SIG-M5 (cell line): ENCODE results near the gene ZNF792.
"Not testable (repeated sequence)": the region's sequence is repeated elsewhere in the genome, so short reads cannot be mapped to it uniquely, and the experiment has no call there.

Experiments used
- DNase-seq: peaks from one replicate; lab custom pipeline; 2025; lab: John Stamatoyannopoulos, UW

Gene ZNF792

DNA sequence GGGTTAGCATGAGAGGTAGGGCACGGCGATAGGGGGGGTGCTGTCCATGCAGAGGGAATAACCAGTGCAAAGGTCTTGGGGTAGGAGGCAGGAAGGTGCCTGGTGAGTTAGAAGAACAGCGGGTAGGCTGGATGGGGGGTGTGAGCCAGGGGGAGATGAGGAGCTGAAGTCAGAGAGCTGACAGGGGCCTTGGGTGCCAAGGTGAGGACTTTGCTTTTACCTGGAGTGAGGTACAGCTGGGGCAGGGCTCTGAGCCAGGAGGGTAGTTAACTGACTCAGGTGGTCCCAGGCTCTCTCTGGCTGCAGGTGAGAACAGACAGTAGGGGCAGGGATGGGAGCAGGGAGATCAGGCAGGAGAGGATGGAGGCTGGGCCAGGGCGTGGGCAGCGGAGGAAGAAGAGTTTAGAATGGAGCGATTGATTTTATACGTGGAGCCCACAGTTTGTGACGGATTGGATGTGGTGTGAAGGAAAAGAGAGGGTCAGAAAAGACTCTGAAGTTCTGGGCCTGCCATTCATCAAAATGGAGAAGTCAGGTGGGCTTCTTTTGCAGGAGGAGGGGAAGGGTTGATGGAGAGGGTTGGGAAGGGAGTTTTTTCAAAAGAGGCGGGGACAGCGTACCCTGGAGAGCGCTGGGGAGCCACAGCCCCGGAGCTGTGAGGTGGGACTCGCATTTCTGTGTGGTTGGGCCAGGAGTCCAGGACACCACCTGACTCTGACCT, 34.9 kb upstream of the ZNF792 start:
- no peak for DNase-seq

GRCh38 chr19:34998224-34998623, 34.2 kb upstream of the ZNF792 start:
- DNase-seq: not testable (repeated sequence)

DNA sequence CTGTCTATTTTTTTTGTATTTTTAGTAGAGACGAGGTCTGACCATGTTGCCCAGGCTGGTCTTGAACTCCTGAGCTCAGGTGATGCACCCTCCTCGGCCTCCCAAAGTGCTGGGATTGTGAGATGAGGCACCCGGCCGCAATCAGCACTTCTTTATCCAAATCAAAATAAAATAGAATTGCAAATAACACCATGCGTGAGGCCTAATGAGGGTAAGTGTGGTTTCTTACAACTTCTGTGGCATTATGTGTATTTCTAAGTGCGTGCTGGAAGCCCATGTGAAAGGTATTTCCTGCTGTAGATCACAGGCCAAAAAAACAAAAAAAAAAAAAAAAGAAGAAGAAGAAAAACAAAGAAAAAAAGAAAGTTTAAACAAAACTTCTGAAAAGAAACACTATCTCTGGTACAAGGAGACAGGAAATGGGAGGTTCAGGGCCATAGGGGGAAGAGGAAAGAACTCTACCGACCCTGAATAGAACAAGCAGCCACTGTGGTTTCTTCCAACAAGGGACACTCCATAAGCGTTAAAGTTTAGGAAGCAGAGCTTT, 33.1 kb upstream of the ZNF792 start:
- DNase-seq: no peak

GRCh38 chr19:34995551-34995950, 31.5 kb upstream of the ZNF792 start:
- DNase-seq: no peak

DNA sequence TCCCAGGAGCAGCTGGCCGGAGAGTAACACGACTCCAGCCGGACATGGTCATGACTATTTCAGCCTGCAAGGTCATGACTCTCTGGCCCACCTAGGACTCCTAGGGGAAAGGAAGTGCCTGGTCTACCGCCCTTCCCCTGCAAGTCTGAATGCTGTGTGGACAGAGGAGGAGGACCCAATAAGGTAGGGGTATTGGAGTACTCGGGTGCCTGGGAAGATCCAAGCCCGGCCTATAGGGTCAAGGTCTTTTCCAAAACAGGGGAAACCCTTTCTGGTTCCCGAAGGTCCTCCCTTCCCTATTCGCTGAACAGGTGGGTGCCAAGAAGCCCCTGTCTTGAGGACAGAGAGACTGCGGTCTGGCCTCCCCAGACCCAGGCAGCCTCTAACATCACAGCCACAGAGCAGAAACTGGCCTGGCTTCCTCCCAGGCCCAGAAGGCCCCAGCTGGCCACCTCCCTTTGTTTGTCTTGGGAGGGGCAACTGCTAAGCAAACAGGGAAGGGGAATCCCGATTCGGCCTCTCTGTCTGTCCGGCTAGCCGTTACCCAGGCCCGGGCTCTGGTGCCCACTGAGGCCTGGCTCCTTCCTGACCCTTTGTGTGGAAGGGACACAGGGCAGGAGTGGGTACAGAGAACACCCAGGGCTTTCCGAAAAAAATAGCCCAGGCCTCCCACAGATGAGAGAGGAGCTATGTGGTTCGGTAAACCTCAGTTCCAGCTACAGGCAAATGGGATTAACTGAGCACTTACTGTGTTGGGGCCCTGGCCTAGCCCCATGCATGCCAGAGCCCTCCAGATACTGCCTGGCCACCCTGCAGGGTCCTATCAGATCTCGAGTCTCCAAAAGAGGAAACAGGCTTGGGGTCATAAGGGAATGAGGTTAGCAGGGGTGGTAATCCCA, 30.9 kb upstream of the ZNF792 start:
- no peak for DNase-seq

GRCh38 chr19:34994286-34994642, 30.2 kb upstream of the ZNF792 start:
- DNase-seq: no peak

- DNase-seq: not testable (repeated sequence)
Observed at GRCh38 chr19:34992582-34992981, 28.6 kb upstream of the ZNF792 start.

DNA sequence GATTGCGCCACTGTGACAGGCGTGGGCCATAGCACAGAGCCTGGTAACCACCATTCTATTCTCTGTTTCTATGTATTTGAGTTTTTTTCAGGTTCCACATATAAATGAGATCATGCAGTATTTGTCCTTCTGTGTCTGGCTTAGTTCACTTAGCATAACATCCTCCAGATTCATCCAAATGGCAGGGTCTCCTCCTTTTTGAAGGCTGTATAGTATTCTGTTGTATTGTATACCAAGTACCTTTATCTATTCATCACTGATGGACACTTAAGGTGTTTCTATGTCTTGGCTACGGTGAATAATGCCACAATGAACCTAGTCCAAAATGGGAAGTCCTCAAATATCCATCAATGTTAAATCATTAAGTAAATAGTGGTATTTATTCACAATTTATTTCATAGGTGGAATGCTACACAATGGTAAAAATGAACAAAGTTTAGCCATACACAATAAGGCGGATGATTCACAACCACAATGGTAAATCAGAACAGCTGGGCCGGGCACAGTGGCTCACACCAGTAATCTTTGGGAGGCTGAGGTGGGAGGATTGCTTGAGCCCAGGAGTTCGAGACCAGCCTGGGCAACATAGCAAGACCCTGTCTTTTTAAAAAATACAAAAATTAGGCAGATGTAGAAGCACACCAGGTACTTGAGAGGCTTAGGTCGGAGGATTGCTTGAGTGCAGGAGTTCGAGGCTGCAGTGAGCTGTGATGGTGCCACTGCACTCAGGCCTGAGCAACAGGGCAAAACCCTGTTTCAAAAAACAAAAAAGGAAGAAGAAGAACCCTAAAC, 27.7 kb upstream of the ZNF792 start:
- no peak for DNase-seq

DNA sequence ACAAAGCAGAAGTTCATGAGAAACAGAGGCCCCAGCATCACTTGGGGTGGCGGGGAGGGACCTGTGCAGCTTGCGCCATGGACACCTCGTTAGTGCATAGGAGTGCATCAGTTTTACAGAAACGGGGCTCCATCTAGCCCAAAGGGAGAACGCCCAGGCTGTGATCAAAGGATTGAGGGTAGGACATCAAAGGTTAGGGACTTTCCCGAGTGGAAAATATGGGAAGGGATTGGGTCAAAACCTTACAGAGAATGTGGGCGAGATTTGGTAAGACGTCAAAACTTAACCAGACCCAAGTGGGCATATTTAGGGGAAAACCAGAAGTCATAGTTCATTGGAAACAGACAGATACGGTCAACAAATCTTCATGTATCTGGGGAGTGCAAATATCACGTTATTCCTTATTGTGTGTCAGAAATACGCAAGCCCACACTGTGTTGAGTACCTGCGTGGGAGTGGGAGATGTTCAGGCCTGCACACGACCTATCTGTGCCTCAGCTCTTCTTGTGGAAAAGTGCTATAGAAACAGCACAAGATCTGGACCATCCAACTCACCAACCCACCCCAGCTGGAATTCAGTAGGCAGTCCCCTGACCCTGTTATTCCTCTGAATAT, 26.7 kb upstream of the ZNF792 start:
- no peak for DNase-seq

- DNase-seq: no peak
Observed at GRCh38 chr19:34989298-34989697, 25.3 kb upstream of the ZNF792 start.

GRCh38 chr19:34988119-34988518, 24.1 kb upstream of the ZNF792 start:
- DNase-seq: no peak

- DNase-seq: no peak
Observed at GRCh38 chr19:34985249-34986022, 21.4 kb upstream of the ZNF792 start.

DNA sequence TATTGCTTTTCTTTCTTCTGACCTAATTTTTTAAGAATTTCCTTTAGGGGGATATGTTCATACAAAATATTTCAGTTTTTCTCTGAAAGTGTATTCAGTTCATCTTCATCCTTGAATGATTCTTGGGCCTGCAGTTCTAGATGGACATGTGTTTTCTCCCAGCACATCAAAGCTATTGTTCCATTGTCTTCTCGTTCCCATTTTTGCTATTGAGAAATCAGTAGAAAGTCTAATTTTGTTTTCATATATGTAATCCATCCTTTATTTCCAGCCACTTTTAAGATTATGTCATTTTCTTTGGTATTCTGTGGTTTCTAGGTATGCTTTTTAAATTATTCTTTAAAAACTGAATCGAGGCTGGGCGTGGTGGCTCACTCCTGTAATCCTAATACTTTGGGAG, 20.3 kb upstream of the ZNF792 start:
- DNase-seq: no peak

DNA sequence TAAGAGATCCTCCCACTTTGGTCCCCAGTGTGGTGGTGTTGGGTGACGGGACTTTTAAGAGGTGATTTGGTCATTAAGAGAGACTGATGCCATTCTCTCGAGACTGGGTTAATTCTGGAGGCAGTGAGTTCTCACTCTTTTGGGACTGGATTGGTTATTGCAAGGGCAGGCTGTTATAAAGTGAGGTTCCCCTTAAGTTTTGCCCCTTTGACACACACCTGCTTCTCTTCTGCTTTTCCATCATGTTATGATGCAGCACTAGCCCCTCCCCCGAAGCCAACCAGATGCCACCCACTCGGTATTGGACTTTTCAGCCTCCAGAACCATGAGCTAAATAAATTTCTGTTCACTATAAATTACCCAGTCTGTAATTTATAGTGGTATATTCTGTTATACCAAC, 19.8 kb upstream of the ZNF792 start:
- DNase-seq: no peak

DNA sequence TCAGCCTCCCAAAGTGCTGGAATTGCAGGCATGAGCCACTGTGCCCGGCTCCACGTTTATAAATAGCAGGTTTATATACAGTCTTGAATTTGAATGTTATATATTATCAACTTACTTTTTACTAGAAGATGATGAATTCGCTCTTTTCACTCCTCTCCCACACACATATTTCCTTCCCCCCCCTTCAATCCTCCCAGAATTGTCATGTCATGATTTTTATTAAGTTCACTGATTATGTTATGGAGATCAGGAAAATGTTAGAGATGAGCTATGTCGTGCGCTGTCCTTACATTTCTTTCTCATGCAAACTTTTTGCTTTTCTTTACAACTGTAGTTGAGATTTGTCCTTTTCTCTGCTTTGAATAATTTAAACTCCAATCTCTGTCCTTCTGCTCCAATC, 18.2 kb upstream of the ZNF792 start:
- no peak for DNase-seq

DNA sequence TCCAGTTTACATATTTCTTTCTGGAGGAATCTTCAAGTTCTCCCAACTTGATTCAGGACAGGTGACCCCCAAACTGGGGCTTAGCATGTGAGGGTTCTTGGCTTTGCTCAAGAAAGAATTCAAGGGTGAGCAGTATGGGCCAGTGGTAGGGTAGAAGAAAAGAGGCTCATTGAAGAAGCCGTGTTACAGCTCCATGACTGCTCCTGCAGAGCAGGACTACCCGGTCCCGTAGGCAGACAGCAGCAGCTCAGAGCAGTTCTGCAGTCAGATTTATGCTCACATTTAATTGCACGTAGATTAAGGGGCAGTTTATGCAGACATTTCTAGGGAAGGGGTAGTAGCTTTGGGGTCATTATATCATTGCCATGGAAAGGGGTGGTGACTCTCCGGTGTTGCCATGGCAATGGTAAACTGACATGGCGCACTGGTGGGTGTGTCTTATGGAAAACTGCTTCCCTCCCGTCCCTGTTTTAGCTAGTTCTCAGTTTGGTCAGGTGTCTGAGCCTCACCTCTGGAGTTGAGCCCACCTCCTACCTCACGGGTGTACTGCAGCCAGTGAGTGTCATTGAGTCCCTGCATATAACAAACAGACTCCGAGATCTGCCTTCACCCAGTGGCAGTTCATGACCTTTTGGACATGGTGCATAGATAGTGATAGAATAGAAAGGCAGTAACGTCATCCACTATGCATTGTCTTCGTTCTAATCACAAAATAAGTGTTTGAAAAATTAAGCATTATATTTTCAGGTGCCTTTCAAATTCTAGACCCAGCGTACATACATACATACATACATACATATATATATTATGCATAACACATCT, 16.0 kb upstream of the ZNF792 start:
- no peak for DNase-seq

- DNase-seq: no peak
Observed at GRCh38 chr19:34976611-34977010, 12.6 kb upstream of the ZNF792 start.

- no peak for DNase-seq
Observed at GRCh38 chr19:34975056-34975455, 11.0 kb upstream of the ZNF792 start.

DNA sequence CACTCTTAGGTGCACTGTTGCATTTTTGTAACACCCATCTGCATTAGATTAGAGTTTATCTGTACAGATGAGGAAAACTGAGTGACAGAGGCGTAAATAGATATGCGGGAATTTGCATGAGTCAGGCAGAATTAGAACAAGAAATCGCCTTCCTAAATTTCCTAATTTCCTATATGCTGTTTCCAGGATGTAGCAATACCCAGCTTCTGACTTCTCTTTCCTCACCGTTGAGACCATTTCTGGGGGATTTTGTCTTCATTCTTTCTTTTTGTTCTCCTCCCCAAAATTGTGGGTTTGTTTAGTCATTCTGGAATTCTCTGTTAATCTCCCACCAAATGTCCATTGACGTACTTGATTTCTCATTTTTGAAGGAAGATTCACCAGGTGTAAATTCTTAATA, 10.6 kb upstream of the ZNF792 start:
- DNase-seq: no peak

DNA sequence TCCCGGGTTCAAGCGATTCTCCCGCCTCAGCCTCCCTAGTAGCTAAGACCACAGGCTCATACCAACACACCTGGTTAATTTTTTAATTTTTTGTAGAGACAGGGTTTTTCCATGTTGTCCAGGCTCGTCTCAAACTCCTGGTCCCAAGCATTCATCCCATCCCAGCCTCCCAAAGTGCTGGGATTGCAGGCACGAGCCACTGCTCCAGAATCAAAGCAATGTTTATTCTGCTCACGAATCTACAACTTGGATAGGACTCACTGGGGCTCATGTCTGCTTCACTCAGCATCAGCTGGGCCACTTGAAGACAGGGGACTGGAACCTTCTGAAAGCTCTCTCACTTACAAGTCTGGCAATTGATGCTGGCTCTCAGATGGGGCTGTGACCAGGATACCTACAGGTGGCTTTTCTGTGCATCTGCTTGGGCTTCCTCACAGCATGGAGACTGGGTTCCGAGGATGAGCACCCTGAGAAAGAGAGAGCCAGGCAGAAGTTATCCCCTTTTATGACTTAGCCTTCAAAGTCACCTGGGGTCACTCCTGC, 8.2 kb upstream of the ZNF792 start:
- DNase-seq: no peak
